ENCODE results near the gene CXorf51A.
"Not testable (repeated sequence)": the region's sequence is repeated elsewhere in the genome, so short reads cannot be mapped to it uniquely, and the experiment has no call there.

- not testable (repeated sequence) for TF ChIP-seq CTCF, POLR2A (IDR thresholded peaks at IDR 0.05)
Observed at GRCh38 chrX:146809471-146809870, 5.1 kb downstream of the CXorf51A start, which contains the start of gene CXorf51B.

Measured in esophagus squamous epithelium (tissue), 4 donors.